Mesendoderm (in vitro differentiated cells): Measurements from ENCODE around the gene PLCD4.

Experiments used
- DNase-seq: peaks from one replicate; pipeline ENCODE4 v3.0.0; 2013
- H2AK5ac ChIP-seq: 2 replicates; pipeline ENCODE4 v1.6.1; 2013; ENCODE audit warnings: low read length, inconsistent platforms
- H2BK120ac ChIP-seq: 2 replicates; pipeline ENCODE4 v1.6.1; 2013; ENCODE audit warnings: low read depth, mild to moderate bottlenecking, low read length, moderate library complexity, mixed read lengths
- H2BK15ac ChIP-seq: replicated peaks from 2 replicates; pipeline ENCODE4 v1.6.1; 2013; ENCODE audit warnings: low read depth, mild to moderate bottlenecking, moderate library complexity
- H2BK5ac ChIP-seq: 2 replicates; pipeline ENCODE4 v1.6.1; 2013; ENCODE audit warnings: low read length, inconsistent platforms
- H3K18ac ChIP-seq: 2 replicates; pipeline ENCODE4 v1.6.1; 2013; ENCODE audit warnings: mild to moderate bottlenecking, low read length, mixed read lengths
- H3K23ac ChIP-seq: one replicate; pipeline ENCODE4 v1.6.1; 2013; ENCODE audit warnings: low read length
- H3K27ac ChIP-seq: 2 replicates; pipeline ENCODE4 v1.5.1; 2013; ENCODE audit warnings: low read depth, mild to moderate bottlenecking, inconsistent platforms, low read length, moderate library complexity
- H3K27me3 ChIP-seq: 2 replicates; pipeline ENCODE4 v1.6.1; 2013; ENCODE audit warnings: low read length, control low read depth, mild to moderate bottlenecking, inconsistent platforms; ENCODE audit not compliant: insufficient read depth, poor library complexity
- H3K36me3 ChIP-seq: 2 replicates; pipeline ENCODE4 v1.6.1; 2013; ENCODE audit warnings: low read length, inconsistent platforms; ENCODE audit not compliant: control insufficient read depth, insufficient read depth
- H3K4ac ChIP-seq: one replicate; pipeline ENCODE4 v1.6.1; 2013; ENCODE audit warnings: low read depth, mild to moderate bottlenecking, low read length, moderate library complexity
- H3K4me1 ChIP-seq: 2 replicates; pipeline ENCODE4 v1.6.1; 2013; ENCODE audit warnings: low read depth, low read length, inconsistent platforms; ENCODE audit not compliant: control insufficient read depth
- H3K4me2 ChIP-seq: 2 replicates; pipeline ENCODE4 v1.6.1; 2013; ENCODE audit warnings: low read length
- H3K4me3 ChIP-seq: 2 replicates; pipeline ENCODE4 v1.5.1; 2013; ENCODE audit warnings: mild to moderate bottlenecking, low read length
- H3K56ac ChIP-seq: one replicate; pipeline ENCODE4 v1.6.1; 2013; ENCODE audit warnings: low read length
- H3K79me1 ChIP-seq: 2 replicates; pipeline ENCODE4 v1.6.1; 2013; ENCODE audit warnings: low read length, inconsistent platforms
- H3K79me2 ChIP-seq: 2 replicates; pipeline ENCODE4 v1.6.1; 2013; ENCODE audit warnings: mild to moderate bottlenecking, low read length; ENCODE audit not compliant: control insufficient read depth, insufficient read depth
- H3K9ac ChIP-seq: 2 replicates; pipeline ENCODE4 v1.6.1; 2013; ENCODE audit warnings: low read length, inconsistent platforms
- H4K5ac ChIP-seq: one replicate; pipeline ENCODE4 v1.6.1; 2013; ENCODE audit warnings: low read length
- H4K8ac ChIP-seq: one replicate; pipeline ENCODE4 v1.6.1; 2013; ENCODE audit warnings: low read depth, mild to moderate bottlenecking, control low read depth, low read length, moderate library complexity
- WGBS: extraction: QIAGEN DNeasy Blood & Tissue Kit; methylation state at CpG from one replicate; pipeline ENCODE4 v1.1.7; 2013; ENCODE audit warnings: low lambda C conversion rate, missing lambda C conversion rate; ENCODE audit not compliant: insufficient coverage; ENCODE audit errors: extremely low coverage; 5-methylcytosine and 5-hydroxymethylcytosine counted together

Gene PLCD4

GRCh38 chr2:218577482-218578220, 30.0 kb upstream of the PLCD4 start:
- H3K79me1 ChIP-seq = peaks cover 11% of the 10 kb centered on the region
- H3K36me3 ChIP-seq = peaks cover 2% of the 10 kb centered on the region
- H3K4me2 ChIP-seq = no peak overlapping the region
- WGBS = no CpG with 5 or more reads among the region's 3 CpGs
- no peaks in the 10 kb centered on the region for H3K4me1 ChIP-seq
- no peak overlapping the region for H2BK5ac ChIP-seq
- H4K5ac ChIP-seq = no peak overlapping the region
- DNase-seq = no peak
- H3K4me3 ChIP-seq = no peak overlapping the region
- H2BK120ac ChIP-seq = no peak overlapping the region
- H2BK15ac ChIP-seq = no peak overlapping the region
- no peak overlapping the region for H4K8ac ChIP-seq
- H3K27ac ChIP-seq = no peak overlapping the region
- no peak overlapping the region for H3K23ac ChIP-seq
- H2AK5ac ChIP-seq = no peak overlapping the region
- H3K56ac ChIP-seq = no peak overlapping the region
- H3K79me2 ChIP-seq = peaks cover 38% of the 10 kb centered on the region
- H3K9ac ChIP-seq = no peak overlapping the region
- no peaks in the 10 kb centered on the region for H3K27me3 ChIP-seq
- H3K4ac ChIP-seq = no peak overlapping the region
- H3K18ac ChIP-seq = no peak overlapping the region

DNA sequence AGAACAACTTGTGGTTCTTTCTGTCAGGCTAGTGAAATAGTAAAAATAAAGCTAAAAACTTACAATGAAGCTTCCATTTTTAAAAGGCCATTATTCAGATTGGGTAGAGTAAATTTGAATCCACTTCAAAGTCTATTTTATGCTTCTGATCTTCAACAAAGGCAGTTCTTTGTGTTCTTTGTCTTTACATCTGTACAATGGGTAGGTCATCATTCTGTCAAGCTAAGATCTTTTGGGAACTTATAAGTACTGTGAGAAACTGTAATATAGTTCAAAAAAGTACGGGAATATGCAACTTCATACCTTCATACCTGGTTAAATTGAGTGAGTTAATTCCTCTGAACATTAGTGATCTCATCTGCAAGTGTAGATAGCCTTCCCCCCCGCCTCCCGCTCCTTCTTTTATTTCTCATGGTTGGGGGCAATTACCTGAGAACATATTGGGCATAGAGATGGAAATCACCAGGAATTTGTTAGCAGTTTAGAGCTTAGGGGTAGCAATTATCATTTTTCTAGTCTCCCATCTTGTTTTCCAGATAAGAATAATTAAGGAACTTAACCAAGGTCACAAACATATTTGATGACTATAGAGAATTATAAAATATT, 29.3 kb upstream of the PLCD4 start:
- Histone ChIP-seq H3K9ac (no peak overlapping the region), H3K4me1 (no peaks in the 10 kb centered on the region), H3K4me3 (no peak overlapping the region), H3K4me2 (no peak overlapping the region), H3K79me1 (peaks cover 11% of the 10 kb centered on the region), H3K56ac (no peak overlapping the region), H2BK15ac (no peak overlapping the region), H3K18ac (no peak overlapping the region), H3K27ac (no peak overlapping the region), H3K23ac (no peak overlapping the region), H3K36me3 (peaks cover 4% of the 10 kb centered on the region), H3K4ac (no peak overlapping the region), H4K5ac (no peak overlapping the region), H3K79me2 (peaks cover 35% of the 10 kb centered on the region), H4K8ac (no peak overlapping the region), H2BK5ac (no peak overlapping the region), H2BK120ac (no peak overlapping the region), H2AK5ac (no peak overlapping the region), H3K27me3 (no peaks in the 10 kb centered on the region)
- DNase-seq = no peak
- no CpG with 5 or more reads among the region's 3 CpGs for WGBS

- no CpG with 5 or more reads among the region's 7 CpGs for WGBS
- H2BK15ac ChIP-seq = no peak overlapping the region
- no peak overlapping the region for H4K8ac ChIP-seq
- no peak overlapping the region for H3K9ac ChIP-seq
- no peak for DNase-seq
- no peaks in the 10 kb centered on the region for H3K4me1 ChIP-seq
- no peak overlapping the region for H4K5ac ChIP-seq
- H3K27me3 ChIP-seq = no peaks in the 10 kb centered on the region
- H2BK120ac ChIP-seq = no peak overlapping the region
- peaks cover 11% of the 10 kb centered on the region for H3K79me1 ChIP-seq
- H3K4me2 ChIP-seq = no peak overlapping the region
- no peak overlapping the region for H2AK5ac ChIP-seq
- H3K23ac ChIP-seq = no peak overlapping the region
- no peak overlapping the region for H3K4ac ChIP-seq
- no peak overlapping the region for H3K56ac ChIP-seq
- no peak overlapping the region for H3K18ac ChIP-seq
- H3K36me3 ChIP-seq = peaks cover 8% of the 10 kb centered on the region
- H2BK5ac ChIP-seq = no peak overlapping the region
- peaks cover 17% of the 10 kb centered on the region for H3K79me2 ChIP-seq
- no peak overlapping the region for H3K27ac ChIP-seq
- H3K4me3 ChIP-seq = no peak overlapping the region
Measured at GRCh38 chr2:218582076-218582475, 25.6 kb upstream of the PLCD4 start.

- Histone ChIP-seq H3K4me2 (no peak overlapping the region), H3K27ac (no peak overlapping the region), H4K8ac (no peak overlapping the region), H3K27me3 (no peaks in the 10 kb centered on the region), H3K36me3 (peaks cover 8% of the 10 kb centered on the region), H3K4ac (no peak overlapping the region), H2BK120ac (no peak overlapping the region), H2BK15ac (no peak overlapping the region), H3K4me1 (no peaks in the 10 kb centered on the region), H3K79me2 (peaks cover 3% of the 10 kb centered on the region), H3K56ac (no peak overlapping the region), H3K79me1 (peaks cover 3% of the 10 kb centered on the region), H3K9ac (no peak overlapping the region), H2AK5ac (no peak overlapping the region), H2BK5ac (no peak overlapping the region), H3K4me3 (no peak overlapping the region), H4K5ac (no peak overlapping the region), H3K23ac (no peak overlapping the region), H3K18ac (no peak overlapping the region)
- DNase-seq = peak; percentile 37
- no CpG with 5 or more reads among the region's 6 CpGs for WGBS
Measured at GRCh38 chr2:218583983-218584850, 23.5 kb upstream of the PLCD4 start.

DNA sequence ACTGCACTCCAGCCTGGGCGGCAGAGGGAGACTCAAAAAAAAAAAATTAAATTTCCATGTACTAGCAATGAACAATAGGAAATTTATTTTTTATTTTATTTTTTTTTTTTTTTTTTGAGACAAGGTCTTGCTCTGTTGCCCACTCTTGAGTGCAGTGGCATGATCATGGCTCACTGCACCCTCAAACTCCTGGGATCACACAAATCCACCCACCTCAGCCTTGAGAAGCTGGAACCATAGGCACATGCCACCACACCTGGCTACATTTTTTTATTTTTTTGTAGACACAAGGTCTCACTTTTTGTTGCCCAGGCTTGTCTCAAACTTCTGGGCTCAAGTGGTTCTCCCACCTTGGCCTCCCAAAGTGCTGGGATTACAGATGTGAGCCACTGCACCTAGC, 22.2 kb upstream of the PLCD4 start:
- Histone ChIP-seq H3K79me1 (peaks cover under 1% of the 10 kb centered on the region), H3K27ac (no peak overlapping the region), H3K4me3 (no peak overlapping the region), H3K56ac (no peak overlapping the region), H2BK15ac (no peak overlapping the region), H2BK120ac (no peak overlapping the region), H4K5ac (no peak overlapping the region), H2BK5ac (no peak overlapping the region), H3K4me2 (no peak overlapping the region), H3K4me1 (no peaks in the 10 kb centered on the region), H3K23ac (no peak overlapping the region), H3K36me3 (peaks cover 6% of the 10 kb centered on the region), H3K4ac (no peak overlapping the region), H3K9ac (no peak overlapping the region), H3K18ac (no peak overlapping the region), H3K79me2 (peaks cover under 1% of the 10 kb centered on the region), H3K27me3 (no peaks in the 10 kb centered on the region), H2AK5ac (no peak overlapping the region), H4K8ac (no peak overlapping the region)
- no peak for DNase-seq
- WGBS = no CpG with 5 or more reads among the region's 1 CpG
